Measurements from ENCODE around the gene PRR18.
A peak's percentile ranks its signal among the peaks of the same experiment; 100 is the strongest.
"Not testable (repeated sequence)": the region's sequence is repeated elsewhere in the genome, so short reads cannot be mapped to it uniquely, and the experiment has no call there.

The PRR18 gene, protein sequence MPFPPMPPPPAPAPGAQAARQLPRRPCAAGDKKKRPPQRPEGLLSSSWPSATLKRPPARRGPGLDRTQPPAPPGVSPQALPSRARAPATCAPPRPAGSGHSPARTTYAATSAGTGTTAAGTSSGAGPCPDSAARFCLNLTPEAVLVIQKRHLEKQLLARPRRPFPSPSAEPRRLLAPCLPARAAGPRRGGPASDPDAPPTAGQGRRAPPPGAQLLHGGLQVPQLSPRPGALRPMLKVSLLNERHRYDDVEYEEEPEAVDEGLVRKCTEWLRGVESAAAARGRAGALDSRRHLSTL

DNA sequence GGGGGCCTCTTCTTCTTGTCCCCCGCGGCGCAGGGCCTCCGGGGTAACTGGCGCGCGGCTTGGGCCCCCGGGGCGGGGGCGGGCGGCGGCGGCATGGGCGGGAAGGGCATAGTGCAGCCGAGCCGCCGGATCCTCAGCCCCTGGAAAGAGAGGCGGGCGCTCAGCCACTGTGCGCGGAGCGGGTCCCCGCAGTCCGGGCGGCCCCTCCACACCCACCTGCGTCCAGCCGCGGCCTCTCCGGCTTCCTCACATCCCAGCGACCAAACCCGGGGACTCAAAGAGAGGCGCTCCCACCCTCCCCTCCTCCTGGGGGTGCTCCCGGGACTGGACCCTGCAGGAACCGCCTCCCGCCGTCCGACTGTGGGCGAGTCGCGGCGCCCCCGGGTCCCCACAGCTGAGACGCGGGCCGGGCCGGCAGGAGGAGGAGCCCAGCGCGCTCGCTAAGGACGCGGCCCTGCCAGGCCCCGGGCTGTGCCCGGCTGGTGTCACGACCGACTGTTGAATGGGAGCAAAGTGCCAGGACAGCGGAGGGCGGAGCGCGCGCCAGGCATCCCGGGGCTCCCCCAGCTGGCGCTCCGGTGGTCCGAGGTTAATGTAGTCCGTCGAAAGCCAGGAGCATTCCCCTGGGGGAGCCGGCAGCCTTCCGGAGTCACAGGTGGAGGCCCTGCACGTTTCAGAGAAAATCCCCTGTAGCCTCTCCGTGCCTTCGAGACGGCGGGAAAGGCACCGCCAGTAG, at the start of gene PRR18:
Gene PRR18 (minus strand): TSS at position 360 of the 736 bp plus-strand sequence. CDS start 250 bp downstream, at position 110.
- no peak for DNase-seq

DNA sequence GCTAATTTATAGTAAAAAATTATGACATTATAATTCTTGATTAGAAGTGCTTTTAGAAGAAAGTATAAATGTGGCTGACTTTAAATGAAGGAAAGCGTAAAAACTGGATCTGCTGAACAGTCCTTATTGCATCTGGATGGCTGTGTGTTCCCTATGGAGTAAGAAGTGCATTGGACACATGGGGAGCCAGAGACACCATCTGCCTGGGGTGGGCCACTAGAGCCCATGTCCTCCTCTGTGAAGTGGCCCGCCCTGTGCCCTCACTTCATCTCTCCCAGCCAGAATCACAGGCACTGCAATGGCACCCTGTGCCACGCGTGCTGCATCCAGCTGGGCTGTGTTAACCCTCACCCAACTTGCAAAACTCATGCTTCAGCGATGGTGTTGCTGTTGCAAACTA, 47.4 kb upstream of the PRR18 start:
- DNase-seq, result no peak

DNA sequence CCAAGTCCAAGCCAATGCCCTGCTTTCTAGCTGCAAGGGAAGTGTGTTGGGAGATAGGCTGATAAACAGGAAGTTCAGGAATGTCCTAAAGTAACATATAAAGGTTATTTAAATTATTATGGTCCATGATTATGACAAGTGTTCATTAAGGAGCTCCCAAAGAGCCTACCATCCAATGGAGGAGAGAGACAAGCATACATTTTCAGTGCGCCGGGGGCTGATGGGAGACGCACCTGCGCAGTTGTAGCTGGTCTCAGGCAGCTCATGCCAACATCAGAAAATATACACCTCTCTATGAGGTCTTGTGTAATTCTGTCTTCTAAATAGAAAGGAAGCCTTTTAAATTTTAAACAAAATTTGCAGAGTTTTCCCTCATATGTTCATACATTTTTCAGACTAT, 46.8 kb upstream of the PRR18 start:
- DNase-seq, result no peak

DNA sequence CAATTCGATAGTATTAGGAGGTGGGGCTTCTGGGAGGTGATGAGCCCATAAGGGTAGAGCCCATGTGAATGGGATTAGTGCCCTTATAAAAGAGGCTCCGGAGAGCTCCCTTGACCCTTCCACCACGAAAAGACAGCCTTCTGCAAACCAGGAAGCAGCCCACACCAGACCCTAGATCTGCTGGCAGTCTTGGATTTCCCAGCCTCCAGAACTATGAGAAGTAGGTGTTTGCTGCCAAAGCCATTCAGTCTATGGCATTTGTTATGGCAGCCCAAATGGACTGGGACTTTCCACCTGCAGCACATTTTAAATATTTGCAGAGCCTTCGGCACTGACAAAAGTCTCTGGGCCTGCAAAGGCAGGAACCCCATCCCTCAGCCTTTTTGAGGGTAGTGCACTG, 46.0 kb upstream of the PRR18 start:
- no peak for DNase-seq

DNA sequence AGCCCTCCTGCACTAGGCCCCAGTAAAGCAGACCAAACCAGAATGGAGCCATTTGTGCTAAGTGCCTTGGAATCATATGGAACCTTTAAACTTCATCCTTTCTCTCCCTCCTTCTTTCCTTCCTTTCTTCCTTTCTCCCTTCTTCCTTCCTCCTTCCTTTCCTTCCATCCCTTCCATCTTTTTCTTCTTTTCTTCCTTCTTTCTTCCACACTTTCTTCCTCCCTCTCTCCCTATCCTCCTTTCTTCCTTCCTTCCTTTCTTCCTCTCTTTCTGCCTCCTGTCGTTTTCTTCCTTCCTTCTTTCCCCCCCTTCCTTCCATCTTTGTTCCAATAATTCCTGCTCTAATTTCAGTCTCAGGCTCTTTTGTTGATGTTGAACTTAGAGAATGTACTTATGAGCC, 45.3 kb upstream of the PRR18 start:
- DNase-seq, result no peak

DNA sequence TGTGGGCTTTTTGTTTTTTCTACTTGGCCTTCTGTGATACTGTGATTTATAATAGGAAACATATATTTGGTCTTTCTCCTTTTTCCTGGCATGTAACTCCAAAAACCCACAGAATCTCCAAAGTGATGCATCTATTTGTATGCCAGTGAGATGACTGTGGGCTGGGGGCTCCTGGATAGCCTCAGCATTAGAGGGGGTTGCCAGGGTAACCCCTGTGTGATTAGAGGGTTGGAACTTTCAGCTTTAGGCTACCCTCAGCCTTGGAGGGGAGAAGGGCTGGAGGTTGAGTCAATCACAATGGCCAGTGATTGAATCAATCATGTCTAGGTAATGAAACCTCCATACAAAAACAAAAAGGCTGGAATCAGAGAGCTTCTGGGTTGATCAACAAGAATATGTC, 44.7 kb upstream of the PRR18 start:
- no peak for DNase-seq

DNA sequence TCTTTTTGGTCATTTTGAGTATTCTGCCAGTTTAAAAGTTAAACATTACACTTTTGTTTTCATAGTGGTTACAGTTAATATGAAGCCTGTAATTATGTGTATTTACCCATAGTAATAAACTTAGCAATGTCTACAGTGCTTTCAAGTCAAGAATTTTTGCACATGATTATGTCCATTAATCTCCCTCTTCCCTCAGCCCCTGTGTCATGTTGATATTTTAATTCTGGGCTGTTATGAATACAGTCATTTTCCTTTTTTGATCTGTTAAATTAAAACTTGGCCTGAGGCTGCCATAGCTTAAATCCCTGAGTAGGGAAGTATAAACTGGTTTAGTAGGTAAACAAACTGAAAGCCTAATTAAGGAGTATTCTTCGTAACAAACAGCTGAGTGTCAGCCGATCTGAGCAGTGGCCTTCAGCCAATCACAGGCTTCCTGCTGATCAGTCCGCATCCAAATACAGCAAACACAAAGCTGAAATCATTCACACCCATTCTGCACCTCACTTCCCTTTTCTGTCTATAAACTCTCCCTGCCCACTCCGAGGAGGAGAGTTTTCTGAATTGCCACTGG, 43.6 kb upstream of the PRR18 start:
- DNase-seq, result no peak

DNA sequence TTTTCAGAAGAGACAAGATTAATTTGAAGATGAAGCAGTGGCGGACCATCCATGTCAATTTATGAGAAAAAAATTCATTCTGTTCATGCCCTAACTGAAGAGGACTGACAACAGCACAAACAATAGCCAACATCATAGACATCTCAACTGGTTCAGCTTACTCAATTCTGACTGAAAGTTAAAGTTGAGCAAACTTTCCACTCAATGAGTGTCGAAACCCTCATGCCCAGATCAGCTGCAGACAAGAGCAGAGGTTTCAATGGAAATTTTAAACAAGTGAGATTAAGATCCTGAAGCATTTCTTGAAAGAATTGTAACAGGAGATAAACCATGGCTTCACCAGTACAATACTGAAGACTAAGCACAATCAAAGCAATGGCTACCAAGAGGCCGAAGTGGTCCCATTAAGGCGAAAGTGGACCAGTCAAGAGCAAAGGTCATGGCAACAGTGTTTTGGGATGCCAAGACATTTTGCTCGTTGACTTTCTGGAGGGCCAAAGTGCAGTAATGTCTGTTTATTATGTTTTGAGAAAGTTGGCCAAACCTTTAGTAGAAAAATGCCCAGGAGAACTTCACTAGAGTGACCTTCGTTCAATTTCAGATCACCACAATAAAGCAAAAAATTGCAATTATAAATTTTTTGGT, 40.2 kb upstream of the PRR18 start:
- no peak for DNase-seq

DNA sequence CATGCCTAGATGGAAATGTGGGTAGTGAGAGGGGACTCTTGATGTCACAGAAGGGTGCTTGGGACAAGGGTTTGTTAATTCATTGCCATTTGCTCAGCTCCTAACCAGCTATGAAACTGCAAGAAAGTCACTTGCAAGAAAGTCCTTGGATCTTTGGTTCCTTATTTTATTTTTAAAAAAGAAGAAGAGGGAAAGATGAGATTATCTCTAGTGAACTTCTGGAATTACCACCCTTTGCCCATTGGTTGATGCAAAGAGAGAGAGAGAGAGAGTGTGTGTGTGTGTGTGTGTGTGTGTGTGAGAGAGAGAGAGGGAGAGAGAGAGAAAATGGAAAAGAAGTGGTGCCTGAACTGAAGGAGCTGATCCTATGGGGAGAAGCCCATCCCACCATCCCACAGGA, 38.8 kb upstream of the PRR18 start:
- DNase-seq, result no peak

DNA sequence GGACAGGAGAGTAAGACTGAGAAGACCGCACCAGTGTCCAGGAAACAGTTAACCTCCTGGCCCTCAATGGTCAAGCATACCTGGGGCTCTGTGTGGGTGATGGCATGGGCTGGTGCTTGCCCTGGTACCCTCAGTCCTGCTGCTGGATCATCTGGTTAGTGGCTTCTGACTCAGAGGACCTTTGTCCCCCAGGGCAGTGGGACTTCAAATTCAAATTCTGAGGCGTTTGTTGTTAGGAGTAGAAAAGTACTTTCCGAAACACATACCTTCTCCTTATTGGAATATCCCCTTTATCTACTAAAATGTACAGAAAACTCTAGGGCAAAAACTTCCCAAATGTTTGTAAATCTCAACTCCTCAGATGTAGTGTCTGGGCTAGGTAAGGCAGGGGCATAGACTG, 38.3 kb upstream of the PRR18 start:
- DNase-seq, result no peak

DNA sequence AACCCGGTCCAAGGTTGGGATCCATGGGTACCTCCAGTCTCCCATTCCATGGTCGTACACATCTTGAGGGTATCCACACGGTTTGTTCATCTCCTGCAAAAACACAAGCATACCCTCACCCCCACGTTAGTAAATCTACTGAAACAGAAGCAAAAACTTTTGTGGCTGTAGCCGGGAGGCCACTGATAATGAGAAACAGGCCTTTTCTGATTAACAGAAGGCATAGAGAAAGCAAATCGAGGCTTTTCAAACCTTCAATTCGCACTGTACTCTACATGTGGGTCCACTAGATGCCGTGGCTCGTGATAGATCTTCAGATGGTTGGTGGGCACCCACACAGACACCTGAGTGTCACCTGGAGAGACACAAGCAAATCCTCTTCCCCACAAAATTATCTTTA, 37.5 kb upstream of the PRR18 start:
- not testable (repeated sequence) for DNase-seq

DNA sequence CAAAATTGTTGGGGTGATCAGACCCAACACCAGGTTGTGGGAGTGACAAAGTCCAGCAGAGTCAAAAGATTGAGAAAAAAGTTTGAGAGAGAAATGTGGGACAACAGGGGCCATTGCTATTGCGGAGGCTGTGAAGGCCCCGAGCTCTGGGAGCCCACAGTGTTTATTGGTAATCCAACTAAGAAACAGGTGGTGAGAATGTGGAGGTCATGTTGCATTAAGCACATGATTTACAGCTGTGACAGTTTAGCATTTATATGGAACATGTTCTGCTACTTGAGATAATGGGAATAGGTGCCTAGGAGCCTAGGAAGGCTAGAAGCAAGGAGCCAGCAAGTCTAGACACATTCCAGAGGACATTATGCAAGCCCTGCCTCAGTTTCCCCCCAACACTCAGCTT, 36.7 kb upstream of the PRR18 start:
- DNase-seq, result not testable (repeated sequence)

DNA sequence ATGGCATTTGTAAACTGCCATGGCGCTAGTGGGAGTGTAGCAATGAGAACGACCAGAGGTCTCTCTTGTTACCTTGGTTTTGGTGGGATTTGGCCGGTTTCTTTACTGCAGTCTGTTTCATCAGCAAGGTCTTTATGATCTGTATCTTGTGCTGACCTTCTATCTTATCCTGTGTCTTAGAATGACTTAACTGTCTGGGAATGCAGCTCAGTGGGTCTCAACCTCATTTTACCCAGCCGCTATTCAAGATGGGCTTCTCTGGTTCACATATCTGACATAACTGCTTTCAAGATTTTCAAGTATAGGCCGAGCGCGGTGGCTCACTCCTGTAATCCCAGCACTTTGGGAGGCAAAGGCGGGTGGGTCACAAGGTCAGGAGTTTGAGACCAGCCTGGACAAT, 36.0 kb upstream of the PRR18 start:
- DNase-seq, result no peak

DNA sequence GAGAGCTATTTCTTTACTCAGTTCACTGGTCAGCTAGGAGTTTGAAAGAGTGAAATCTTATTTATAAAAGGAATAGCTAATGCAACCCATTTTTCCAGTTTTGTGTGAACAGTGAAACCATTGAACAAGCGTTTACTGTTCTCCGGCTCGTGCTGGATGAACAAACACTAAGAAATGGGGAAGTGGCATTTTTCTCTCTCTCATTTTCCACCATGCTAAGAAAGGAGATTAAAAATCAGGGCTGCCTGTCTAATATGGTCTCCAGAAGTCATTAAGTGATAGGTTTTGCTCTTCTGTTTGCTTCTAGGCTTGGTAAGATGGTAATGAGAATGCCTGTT, 34.9 kb upstream of the PRR18 start:
- DNase-seq, result no peak

DNA sequence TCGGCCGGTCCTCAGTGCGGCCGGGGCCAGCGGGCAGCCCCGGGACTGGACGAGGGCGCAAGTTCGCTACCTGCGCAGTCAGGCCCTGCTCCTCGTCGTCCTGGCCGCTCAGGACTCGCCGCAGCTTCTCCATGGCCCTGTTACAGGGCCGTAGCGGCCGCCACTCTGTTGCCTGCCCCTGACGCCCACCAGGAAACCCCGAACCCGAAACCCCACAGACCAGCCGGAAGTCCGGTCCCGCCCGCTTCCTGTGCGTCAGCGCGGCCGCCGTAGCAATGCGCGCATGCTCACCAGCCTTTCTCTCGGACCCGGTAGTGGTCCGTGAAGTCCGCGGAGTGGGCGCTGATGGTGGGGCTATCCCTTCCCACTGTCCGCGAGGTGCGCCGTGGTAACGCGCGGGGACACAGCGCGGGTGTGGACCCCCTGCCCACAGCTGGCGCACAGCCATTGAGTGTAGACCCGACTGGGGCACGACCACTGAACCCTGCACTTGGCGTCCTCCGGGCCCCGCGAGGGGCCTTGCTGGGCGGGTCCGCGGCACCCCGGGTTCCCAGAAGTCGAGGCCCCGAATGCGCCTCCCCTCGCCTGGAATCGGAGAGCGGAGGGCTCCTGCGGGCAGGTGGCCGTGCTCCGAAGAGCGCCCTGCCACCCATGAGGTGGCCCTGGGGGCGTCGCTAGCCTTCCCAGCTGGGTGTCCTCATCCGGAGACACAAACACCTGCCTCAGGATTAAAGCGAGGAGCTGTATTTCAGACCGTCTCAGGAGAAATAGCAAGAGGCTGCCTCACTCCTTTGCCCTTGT, 34.4 kb upstream of the PRR18 start, which contains the start of gene SFT2D1:
Gene SFT2D1 (minus strand): TSS at position 197 of the 801 bp plus-strand sequence. CDS start 64 bp downstream, at position 133.
- DNase-seq, result peak; percentile 59

DNA sequence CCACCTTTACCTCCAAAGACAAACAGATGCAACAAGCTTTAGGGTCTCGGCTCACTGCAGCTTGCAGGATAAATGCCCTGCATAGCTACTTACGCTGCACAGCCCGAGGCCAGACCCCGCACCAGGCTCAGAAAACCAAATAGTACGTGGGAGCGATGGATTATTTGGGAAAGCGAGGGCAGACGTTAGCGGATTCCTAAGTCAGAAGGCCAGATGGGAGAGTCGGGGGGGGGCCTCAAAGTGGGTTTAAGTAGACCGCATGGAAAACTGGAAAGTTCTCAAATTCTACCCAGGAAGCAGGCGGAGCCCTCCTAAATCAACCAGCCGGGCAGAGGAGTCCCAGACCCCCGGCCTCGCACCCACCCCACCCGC, 33.8 kb upstream of the PRR18 start:
- peak; percentile 7 for DNase-seq

DNA sequence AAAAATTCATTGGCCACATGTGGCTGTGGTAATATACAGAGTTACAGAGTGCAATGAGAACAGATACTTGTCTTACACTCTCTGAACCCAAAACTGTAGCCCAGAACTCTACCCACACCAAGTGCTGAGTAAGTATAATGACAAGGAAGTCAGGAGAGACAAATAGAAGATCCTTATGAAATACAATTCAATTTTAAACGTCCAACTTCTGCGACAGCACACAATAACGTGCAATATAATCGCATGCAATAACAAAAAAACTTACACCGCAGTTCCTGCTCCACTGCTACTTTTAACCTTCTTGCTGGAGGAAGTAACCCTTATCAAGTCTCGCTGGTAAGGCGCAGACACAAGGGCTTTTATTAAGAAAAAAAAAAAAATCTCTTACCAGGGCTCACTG, 33.3 kb upstream of the PRR18 start:
- DNase-seq, result no peak

DNA sequence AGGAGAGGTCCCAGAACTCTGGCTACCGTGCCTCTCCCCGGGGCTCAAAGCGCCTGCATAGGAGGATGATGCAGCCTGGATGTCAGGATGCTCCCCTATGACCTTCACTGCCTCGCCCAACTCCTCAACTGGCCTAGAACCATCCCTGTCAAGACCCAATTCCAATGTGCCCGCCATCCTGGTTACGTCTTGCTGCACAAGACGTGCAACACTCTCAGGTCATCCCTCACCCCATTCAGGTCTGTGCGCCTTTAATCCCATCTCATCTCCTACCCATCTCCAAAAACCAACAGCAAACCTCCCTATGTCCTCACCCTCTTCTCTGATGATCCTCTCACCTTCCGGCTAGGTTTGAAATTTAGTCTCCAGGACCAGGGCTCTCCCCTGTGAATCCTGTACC, 30.7 kb upstream of the PRR18 start:
- DNase-seq, result no peak

DNA sequence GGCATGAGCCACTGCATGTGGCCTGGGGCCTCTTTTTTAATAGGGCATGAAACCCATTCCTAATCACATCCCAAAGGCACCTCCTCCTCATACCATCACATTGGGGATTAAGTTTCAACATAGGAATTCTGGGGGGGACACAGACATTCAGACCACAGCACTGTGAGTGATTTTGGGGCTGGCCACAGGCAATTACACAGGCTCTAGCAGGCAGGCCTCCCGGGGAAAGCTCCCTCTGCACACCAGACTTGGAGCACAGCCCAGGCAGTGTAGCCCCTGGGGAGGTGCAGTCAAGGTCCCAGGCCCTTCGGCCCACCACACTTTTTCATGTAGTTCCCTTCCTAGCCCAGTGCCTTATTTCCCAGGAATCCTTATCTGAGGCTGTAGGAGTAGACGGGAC, 28.7 kb upstream of the PRR18 start:
- DNase-seq, result no peak

DNA sequence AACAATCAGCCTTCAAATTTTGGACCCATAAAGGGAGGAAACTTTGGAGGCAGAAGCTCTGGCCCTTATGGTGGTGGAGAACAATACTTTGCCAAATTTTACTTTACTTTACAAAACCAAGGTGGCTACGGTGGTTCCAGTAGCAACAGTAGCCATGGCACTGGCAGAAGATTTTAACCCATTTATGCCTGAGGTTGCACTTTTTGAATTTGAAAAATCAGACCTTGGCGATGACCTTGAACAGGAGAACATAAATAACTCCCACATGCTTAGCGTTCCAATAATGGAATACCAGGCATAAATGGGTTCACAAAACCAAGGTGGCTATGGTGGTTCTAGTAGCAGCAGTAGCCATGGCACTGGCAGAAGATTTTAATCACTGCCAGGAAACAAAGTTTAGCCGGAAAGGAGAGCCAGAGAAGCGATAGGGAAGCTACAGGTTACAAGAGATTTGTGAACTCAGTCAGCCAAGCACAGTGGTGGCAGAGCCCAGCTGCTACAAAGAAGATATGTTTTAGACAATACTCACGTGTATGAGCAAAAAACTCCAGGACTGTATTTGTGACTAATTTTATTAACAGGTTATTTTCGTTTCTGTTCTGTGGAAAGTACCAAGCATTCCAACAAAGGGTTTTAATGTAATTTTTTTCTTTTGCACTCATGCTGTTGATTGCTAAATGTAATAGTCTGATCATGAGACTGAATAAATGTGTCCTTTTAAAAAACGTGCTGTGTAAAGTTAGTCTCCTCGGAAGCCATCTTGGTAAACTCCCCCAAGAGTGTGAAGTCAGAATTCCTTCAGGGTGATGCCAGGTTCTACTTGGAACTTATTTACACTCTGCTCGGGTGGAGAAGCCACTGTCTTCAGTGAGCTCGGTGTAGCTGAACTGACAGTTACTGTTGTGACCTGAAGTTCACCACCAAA, 27.4 kb upstream of the PRR18 start:
- no peak for DNase-seq

DNA sequence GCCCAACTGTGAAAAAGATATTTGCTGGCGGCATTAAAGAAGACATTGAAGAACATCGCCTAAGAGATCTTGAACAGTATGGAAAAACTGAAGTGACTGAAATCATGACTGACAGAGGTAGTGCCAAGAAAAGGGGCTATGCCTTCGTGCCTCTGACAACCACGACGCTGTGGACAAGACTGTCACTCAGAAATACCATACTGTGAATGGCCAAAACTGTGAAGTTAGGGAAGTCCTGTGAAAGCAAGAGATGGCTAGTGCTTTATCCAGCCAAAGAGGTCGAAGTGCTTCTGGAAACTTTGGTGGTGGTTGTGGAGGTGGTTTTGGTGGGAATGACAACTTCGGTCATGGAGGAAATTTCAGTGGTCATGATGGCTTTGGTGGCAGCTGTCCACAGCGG, 26.7 kb upstream of the PRR18 start:
- DNase-seq, result no peak

All from activated CD4-positive, alpha-beta T cell treated with anti-CD3 and anti-CD28 coated beads, Interleukin-2, amount 50 U/mL, for 1 hour (primary cell).